ENCODE results near the gene TPM1.

- TF ChIP-seq CTCF (IDR thresholded peaks at IDR 0.05) (no peak), POLR2A (IDR thresholded peaks at IDR 0.05) (no peak), EP300 (IDR thresholded peaks at IDR 0.05) (no peak)
Observed at GRCh38 chr15:63008333-63009049, 34.1 kb upstream of the TPM1 start.

Measured in suprapubic skin (tissue), 3 donors.